Hematopoietic multipotent progenitor cell treated with erythropoietin and hydrocortisone succinate and interleukin-3 and kit ligand, for 8 days (in vitro differentiated cells): ENCODE measurements around the gene DEAF1.
"Not testable (repeated sequence)": the region's sequence is repeated elsewhere in the genome, so short reads cannot be mapped to it uniquely, and the experiment has no call there.

Source experiments
- DNase-seq: peaks from one replicate; pipeline ENCODE4 v3.0.0-alpha.2; 2015

The DEAF1 gene

DNA sequence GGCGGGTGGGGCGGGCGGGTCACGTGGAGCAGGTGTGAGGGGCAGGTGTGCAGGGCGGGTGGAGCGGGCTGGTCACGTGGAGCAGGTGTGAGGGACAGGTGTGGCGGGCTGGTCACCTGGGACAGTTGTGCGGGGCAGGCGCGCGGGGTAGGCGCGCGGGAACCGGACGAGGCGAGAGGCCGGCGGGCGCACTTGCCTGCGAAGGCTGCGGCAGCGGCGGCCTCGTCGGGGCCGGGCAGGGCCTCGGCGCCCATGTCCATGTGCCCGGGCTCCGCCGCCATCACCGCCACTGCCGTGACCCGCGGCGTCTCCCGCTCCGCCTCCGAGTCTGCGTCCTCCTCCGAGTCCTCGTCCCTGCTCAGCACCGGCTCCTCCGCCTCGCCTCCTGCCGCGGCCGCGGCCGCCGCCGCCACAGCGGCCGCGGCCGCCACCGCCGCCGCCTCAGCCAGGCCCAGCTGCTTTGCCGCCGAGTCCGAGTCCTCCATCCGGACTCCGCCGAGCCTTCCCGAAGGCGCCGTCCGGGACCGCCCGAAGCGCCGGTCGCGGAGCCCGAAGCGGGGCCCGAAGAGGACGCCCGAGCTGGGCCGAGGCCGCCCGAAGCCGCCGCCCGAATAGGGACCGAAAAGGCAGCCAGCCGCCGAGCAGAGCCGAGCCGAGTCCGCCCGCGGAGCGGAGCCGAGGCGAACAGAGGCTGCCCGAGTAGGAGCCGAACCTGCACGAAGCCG is at the start of gene DEAF1:
Gene DEAF1, minus strand, starts transcription at position 660 of the 725 bp plus-strand sequence. Its CDS starts 175 bp downstream, at position 485.
- DNase-seq, result peak; percentile 97

GRCh38 chr11:742571-743201 is 47.7 kb upstream of the DEAF1 start:
- no peak for DNase-seq

- DNase-seq, result no peak
Observed at GRCh38 chr11:742156-742546, 47.1 kb upstream of the DEAF1 start.

DNA sequence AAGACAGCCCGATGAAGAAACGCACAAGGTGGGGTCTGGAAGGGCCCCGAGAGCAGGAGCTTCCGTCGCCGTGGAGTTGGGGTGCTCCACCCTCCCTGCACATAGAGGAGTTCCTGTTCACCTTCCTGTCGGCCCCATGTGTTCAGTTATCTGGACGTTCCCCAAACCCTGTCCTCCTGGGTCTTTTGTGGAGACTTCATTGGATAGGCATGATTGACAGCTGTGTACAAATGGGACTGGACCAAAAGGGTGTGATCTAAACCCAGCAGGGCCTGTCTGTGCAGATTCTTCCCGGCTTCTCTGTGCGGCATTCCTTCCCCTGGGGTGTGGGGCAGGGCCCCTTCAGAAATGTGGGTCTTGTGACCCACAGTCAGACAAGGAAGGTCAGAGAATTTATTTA is 42.9 kb upstream of the DEAF1 start:
- peak; percentile 21 for DNase-seq

- DNase-seq, result no peak
Observed at GRCh38 chr11:737366-737765, 42.3 kb upstream of the DEAF1 start.

- not testable (repeated sequence) for DNase-seq
Observed at GRCh38 chr11:734541-734940, 39.5 kb upstream of the DEAF1 start.

DNA sequence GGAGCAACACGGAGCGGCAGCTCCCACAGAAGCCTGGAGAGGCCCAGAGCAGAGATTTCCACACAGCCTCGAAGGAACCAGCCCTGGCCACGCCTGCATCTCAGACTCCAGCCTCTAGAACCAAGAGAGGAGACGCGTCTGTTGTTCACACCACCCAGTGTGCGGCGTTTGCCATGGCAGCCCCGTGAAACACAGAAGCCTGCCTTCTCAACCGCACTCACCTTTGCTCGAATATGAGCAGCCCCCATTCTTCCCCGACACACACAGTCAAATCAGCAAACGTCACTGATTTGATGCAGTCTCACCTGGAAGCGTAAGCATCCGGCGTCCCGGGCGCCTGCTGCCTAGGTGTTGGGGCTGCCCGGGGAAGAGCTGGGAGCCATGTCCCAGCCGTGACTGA is 38.0 kb upstream of the DEAF1 start:
- DNase-seq, result no peak

DNA sequence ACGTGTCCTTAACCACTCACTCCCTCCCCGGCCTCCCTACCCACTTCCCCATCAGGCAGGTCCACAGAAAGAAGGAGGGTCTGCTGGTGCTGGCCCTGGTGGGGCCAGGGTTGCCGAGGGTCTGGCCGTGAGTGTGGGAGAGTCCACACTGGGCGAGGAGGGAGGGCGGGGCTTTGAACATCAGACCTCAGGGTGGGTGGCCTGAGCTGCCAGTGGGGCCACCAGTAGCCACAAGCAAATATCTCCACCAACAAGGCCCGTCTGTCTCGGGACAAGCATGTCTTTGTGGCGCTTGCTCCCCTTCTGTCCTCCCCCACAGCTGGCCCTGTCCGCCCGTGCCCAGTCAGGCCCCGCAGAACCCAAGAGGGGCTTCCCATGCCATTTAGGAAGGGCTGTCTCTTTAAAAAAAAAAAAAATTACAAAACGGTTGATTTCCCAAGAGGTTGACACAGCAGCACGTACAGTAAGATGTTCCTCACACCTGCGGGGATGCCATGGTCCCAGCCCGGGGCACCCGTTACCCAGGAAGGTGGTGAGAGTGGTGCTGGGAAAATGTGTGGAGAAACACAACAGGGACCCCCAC is 34.6 kb upstream of the DEAF1 start:
- DNase-seq, result no peak

GRCh38 chr11:728901-729491 is 34.0 kb upstream of the DEAF1 start:
- no peak for DNase-seq

DNA sequence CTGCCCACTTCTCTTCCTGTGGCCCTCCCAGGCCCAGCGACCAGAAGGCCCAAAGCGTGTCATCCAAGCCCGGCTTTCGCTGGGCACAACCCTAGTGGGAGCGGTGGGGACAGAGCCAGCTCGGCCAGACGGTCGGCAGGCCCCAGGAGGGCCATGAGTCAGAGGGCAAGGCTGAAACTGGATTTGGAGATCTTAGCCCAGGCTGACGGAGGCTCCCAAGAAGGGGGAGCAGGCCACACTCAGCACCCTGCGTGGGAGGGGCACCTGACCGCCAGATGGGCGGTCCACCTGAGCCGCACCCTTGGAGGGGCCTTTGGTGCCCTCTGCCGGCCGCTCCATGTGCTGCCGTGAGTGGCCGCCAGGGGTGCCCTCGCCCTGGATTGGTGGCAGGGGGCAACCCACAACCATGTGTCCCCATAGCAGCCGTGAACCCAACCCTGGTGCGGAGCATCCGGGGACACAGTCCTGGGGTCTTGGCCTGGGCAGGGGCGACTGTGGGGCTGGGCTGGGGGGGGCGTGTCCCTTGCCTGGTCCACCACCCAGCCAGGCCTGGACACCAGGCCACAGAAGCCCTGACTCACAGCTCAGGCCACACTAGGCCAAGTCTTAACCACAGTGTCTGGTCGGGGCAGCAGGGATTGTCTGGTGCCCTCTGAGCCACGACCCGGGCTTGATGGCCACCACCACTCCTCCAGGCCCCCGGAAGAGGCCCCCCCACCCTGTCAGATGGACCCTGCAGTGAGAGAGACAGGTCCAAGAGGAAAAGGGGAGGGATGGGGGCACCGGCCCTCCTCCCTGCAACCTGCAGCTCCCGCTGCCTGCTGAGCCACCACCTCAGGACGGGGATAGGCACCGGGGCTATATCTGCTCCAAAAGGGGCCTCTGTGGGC is 33.1 kb upstream of the DEAF1 start:
- DNase-seq, result peak; percentile 75

DNA sequence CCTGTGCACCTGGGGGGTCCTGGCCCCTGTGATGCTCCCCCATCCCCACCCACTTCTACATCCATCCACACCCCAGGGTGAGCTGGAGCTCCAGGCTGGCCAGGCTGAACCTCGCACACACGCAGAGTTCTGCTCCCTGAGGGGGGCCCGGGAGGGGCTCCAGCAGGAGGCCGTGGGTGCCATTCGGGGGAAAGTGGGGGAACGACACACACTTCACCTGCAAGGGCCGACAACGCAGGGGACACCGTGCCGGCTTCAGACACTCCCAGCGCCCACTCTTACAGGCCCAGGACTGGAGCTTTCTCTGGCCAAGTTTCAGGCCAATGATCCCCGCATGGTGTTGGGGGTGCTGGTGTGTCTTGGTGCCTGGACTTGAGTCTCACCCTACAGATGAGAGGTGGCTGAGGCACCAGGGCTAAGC is 32.3 kb upstream of the DEAF1 start:
- DNase-seq, result no peak

DNA sequence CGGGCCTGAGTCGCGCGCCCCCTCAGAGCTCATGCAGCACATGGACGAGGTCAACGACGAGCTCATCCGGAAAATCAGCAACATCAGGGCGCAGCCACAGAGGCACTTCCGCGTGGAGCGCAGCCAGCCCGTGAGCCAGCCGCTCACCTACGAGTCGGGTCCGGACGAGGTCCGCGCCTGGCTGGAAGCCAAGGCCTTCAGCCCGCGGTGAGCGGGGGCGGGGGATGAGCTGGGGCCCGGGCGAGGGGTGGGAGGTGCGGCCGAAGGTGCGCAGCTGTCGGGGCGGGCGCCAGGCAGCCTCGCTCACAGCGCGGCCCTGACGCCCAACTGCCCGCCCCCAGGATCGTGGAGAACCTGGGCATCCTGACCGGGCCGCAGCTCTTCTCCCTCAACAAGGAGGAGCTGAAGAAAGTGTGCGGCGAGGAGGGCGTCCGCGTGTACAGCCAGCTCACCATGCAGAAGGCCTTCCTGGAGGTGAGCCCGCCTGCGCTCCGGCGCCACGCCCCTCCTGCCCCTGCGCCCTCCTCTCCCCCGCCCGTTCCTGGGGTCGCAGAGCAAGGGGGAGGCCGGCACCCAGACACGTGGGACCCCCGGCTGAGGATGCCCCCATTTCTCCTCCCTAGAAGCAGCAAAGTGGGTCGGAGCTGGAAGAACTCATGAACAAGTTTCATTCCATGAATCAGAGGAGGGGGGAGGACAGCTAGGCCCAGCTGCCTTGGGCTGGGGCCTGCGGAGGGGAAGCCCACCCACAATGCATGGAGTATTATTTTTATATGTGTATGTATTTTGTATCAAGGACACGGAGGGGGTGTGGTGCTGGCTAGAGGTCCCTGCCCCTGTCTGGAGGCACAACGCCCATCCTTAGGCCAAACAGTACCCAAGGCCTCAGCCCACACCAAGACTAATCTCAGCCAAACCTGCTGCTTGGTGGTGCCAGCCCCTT is 31.5 kb upstream of the DEAF1 start:
- DNase-seq, result peak; percentile 35

GRCh38 chr11:725624-726202 is 30.7 kb upstream of the DEAF1 start:
- DNase-seq, result no peak

GRCh38 chr11:724778-725386 is 29.9 kb upstream of the DEAF1 start:
- no peak for DNase-seq

GRCh38 chr11:724049-724777 is 29.2 kb upstream of the DEAF1 start:
- no peak for DNase-seq

DNA sequence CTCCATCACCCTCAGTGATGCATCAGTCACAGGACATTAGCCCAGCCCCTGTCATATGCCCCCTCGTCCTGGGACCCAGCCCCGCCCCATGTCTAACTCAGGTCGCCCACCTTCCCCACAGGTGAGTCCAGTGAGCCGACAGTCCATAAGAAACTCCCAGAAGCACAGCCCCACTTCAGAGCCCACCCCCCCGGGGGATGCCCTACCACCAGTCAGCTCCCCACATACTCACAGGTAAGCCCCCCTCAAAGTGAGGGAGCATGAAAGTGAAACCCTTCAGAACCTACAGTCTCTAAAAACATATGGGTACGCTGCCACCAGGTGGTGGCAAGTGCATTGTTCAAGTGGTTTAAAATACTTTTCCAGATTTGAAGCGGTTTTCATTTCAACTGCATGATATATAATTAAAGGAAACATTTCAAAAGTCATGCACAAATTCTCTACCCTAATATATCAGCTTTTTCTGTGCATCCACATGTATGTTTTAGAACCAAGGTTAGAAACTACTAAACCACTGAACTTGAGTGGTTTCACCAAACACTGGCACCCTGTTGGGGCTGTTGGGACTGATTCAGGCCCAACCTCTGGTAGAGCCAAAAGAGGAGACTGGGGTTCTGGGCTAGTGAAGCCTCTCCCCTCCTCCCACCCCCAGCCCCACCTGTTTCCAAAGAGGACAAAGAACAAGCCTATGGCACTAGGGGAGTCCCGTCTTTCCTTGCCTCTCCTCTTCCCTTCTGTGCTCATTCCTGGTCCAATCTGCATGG is 28.3 kb upstream of the DEAF1 start:
- DNase-seq, result peak; percentile 71

- no peak for DNase-seq
Observed at GRCh38 chr11:722346-722811, 27.4 kb upstream of the DEAF1 start.

GRCh38 chr11:721741-722345 is 26.8 kb upstream of the DEAF1 start:
- peak; percentile 29 for DNase-seq
